ENCODE measurements around the gene ZSWIM9. TPM values are rescaled to one million over a fixed set of nuclear protein-coding genes. Genes with fewer than 3 reads are reported as not detected.
"Not testable (repeated sequence)": the region's sequence is repeated elsewhere in the genome, so short reads cannot be mapped to it uniquely, and the experiment has no call there.

Gene ZSWIM9
- total RNA-seq, 4 donors from 2014 or later, result 3.3 to 24.7 (median 5.2) TPM

- Histone ChIP-seq H3K4me1 (no peaks in the 10 kb centered on the region), H3K27ac (no peak overlapping the region), H3K27me3 (no peaks in the 10 kb centered on the region), H3K36me3 (peaks cover 0 to 14% (median 0%) of the 10 kb centered on the region in 4 donors), H3K4me3 (no peak overlapping the region), H3K9me3 (no peaks in the 10 kb centered on the region)
- TF ChIP-seq POLR2A (IDR thresholded peaks at IDR 0.05) (no peak), POLR2AphosphoS5 (IDR thresholded peaks at IDR 0.05) (no peak), CTCF (IDR thresholded peaks at IDR 0.05) (no peak), EP300 (IDR thresholded peaks at IDR 0.05; ENCODE audit: low read depth) (no peak)
- WGBS, 2 donors (ENCODE audit: low coverage in 1 of 2), result 0 to 80% methylated on average over 1 to 3 of the region's 3 CpGs
- in situ Hi-C loops (cut with MboI; ENCODE audit: low pct_ligation_motif_present in 1 of 4, low pct_unique_long_range_greater_than_20kb in 1 of 4, low sequenced_read_pairs in 3 of 4) (no loop called here), intact Hi-C loops (cut with DNase I; ENCODE audit: low total_unique reads) (no loop called here)
- no peak for DNase-seq
Measured at GRCh38 chr19:48237057-48237456, 66.6 kb downstream of the ZSWIM9 start.

GRCh38 chr19:48239120-48239519, 68.6 kb downstream of the ZSWIM9 start:
- WGBS, 2 donors (ENCODE audit: low coverage in 1 of 2), result 71 to 98% methylated on average over 4 to 6 of the region's 6 CpGs
- no peaks in the 10 kb centered on the region for H3K9me3 ChIP-seq
- H3K4me3 ChIP-seq, result no peak overlapping the region
- intact Hi-C loops (cut with DNase I; ENCODE audit: low total_unique reads), result no loop called here
- H3K4me1 ChIP-seq, result no peaks in the 10 kb centered on the region
- no peak overlapping the region for H3K27ac ChIP-seq
- H3K36me3 ChIP-seq, result peaks cover 0 to 14% (median 0%) of the 10 kb centered on the region in 4 donors
- no peaks in the 10 kb centered on the region for H3K27me3 ChIP-seq
- DNase-seq, result no peak
- no peak for TF ChIP-seq CTCF (IDR thresholded peaks at IDR 0.05)
- no peak for TF ChIP-seq POLR2AphosphoS5 (IDR thresholded peaks at IDR 0.05)
- TF ChIP-seq POLR2A (IDR thresholded peaks at IDR 0.05), result no peak
- TF ChIP-seq EP300 (IDR thresholded peaks at IDR 0.05; ENCODE audit: low read depth), result no peak
- in situ Hi-C loops (cut with MboI; ENCODE audit: low pct_ligation_motif_present in 1 of 4, low pct_unique_long_range_greater_than_20kb in 1 of 4, low sequenced_read_pairs in 3 of 4), result no loop called here

DNA sequence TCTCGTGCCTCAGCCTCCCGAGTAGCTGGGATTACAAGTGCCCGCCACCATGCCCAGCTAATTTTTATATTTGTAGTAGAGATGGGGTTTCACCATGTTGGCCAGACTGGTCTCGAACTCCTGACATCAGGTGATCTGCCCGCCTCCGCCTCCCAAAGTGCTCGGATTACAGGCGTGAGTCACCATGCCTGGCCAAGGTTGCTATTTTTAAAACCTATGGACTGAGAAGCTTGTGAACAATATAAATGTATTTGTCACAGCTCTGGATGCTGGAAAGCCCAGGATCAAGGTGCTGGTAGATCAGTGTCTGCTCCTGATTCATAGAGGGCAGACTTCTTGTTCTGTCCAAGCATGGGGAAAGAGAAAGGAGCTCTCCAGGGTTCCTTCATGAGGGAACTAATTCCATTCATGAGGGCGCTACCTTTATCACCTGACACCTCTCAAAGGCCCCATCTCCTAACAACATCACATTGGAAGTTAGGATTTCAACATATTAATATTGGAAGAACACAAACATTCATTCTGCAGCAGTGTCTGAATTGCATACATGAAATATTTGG, 69.2 kb downstream of the ZSWIM9 start:
- Histone ChIP-seq H3K4me3 (no peak overlapping the region), H3K4me1 (no peaks in the 10 kb centered on the region), H3K9me3 (no peaks in the 10 kb centered on the region), H3K27ac (no peak overlapping the region), H3K27me3 (no peaks in the 10 kb centered on the region), H3K36me3 (peaks cover 0 to 14% (median 0%) of the 10 kb centered on the region in 4 donors)
- no peak for DNase-seq
- in situ Hi-C loops (cut with MboI; ENCODE audit: low pct_ligation_motif_present in 1 of 4, low pct_unique_long_range_greater_than_20kb in 1 of 4, low sequenced_read_pairs in 3 of 4) (no loop called here), intact Hi-C loops (cut with DNase I; ENCODE audit: low total_unique reads) (no loop called here)
- TF ChIP-seq POLR2A (IDR thresholded peaks at IDR 0.05), result no peak
- no peak for TF ChIP-seq CTCF (IDR thresholded peaks at IDR 0.05)
- TF ChIP-seq EP300 (IDR thresholded peaks at IDR 0.05; ENCODE audit: low read depth), result no peak
- no peak for TF ChIP-seq POLR2AphosphoS5 (IDR thresholded peaks at IDR 0.05)
- 93% methylated on average over 9 of the region's 9 CpGs; no CpG with 5 or more reads in 1 of the 2 donors for WGBS, 2 donors (ENCODE audit: low coverage in 1 of 2)

DNA sequence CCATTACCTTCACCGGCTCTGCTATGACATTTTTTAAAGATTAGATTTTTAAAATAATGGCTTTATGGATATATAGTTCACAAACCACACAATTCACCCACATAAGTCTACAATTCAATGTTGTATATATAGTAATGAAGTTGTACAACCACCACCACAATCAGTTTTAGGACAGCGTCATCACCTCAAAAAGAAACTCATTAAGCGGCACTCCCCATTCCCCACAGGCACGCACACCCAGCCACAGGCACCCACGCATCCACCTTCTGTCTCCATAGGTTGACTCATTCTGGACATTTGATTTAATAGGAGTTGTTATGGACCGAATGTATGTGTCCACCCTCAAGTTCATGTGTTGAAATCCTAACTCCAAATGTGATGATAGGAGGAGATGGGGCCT, 71.3 kb downstream of the ZSWIM9 start:
- intact Hi-C loops (cut with DNase I; ENCODE audit: low total_unique reads); DNase-seq; H3K27me3 ChIP-seq; H3K4me1 ChIP-seq; H3K4me3 ChIP-seq; in situ Hi-C loops (cut with MboI; ENCODE audit: low pct_ligation_motif_present in 1 of 4, low pct_unique_long_range_greater_than_20kb in 1 of 4, low sequenced_read_pairs in 3 of 4); H3K27ac ChIP-seq; H3K9me3 ChIP-seq: not testable (repeated sequence)
- WGBS, 2 donors (ENCODE audit: low coverage in 1 of 2), result 91 to 93% methylated on average over 3 to 6 of the region's 6 CpGs
- H3K36me3 ChIP-seq, result peaks cover 0 to 14% (median 2%) of the 10 kb centered on the region in 4 donors

- TF ChIP-seq POLR2A (IDR thresholded peaks at IDR 0.05) (no peak), CTCF (IDR thresholded peaks at IDR 0.05) (no peak), POLR2AphosphoS5 (IDR thresholded peaks at IDR 0.05) (no peak), EP300 (IDR thresholded peaks at IDR 0.05; ENCODE audit: low read depth) (no peak)
- no peaks in the 10 kb centered on the region for H3K4me1 ChIP-seq
- H3K27me3 ChIP-seq, result no peaks in the 10 kb centered on the region
- DNase-seq, result no peak
- H3K36me3 ChIP-seq, result peaks cover 0 to 11% (median 5%) of the 10 kb centered on the region in 4 donors
- H3K27ac ChIP-seq, result peak overlapping the region in 2 of 4 donors; percentile 9 to 53
- no peaks in the 10 kb centered on the region for H3K9me3 ChIP-seq
- in situ Hi-C loops (cut with MboI; ENCODE audit: low pct_ligation_motif_present in 1 of 4, low pct_unique_long_range_greater_than_20kb in 1 of 4, low sequenced_read_pairs in 3 of 4), result no loop called here
- WGBS, 2 donors (ENCODE audit: low coverage in 1 of 2), result 52 to 68% methylated on average over 5 of the region's 5 CpGs
- no peak overlapping the region for H3K4me3 ChIP-seq
- intact Hi-C loops (cut with DNase I; ENCODE audit: low total_unique reads), result no loop called here
Measured at GRCh38 chr19:48244281-48244680, 73.8 kb downstream of the ZSWIM9 start.

All from transverse colon (tissue), 4 donors.